Right atrium auricular region (tissue), 2 donors: ENCODE measurements around the gene SVOPL. TPM values are rescaled to one million over a fixed set of nuclear protein-coding genes. Genes with fewer than 3 reads are reported as not detected.
A peak's percentile ranks its signal among the peaks of the same experiment; 100 is the strongest.

Experiments used
- DNase-seq: peaks from one replicate; pipeline ENCODE4 v3.0.0-alpha.2; 2019; ENCODE audit warnings: low spot score
- H3K27ac ChIP-seq, 2 donors: fragments of 200-600 bp; sonication (generic); 1 replicate in 1 of 2; 2 replicates in 1 of 2; pipeline ENCODE4 v1.5.1; 2016 to 2019
- H3K27me3 ChIP-seq, 2 donors: fragments of 200-600 bp; sonication (generic); one replicate each; pipeline versions ENCODE4 v1.5.1 to v1.6.0; 2017 to 2019
- H3K36me3 ChIP-seq: fragments of 200-600 bp; sonication (generic); one replicate; pipeline ENCODE4 v1.5.1; 2016
- H3K4me1 ChIP-seq, 2 donors: fragments of 200-600 bp; sonication (generic); one replicate each; pipeline versions ENCODE4 v1.5.1 to v1.6.0; 2017 to 2019
- H3K4me3 ChIP-seq, 2 donors: fragments of 200-600 bp; sonication (generic); 1 replicate in 1 of 2; 2 replicates in 1 of 2; pipeline ENCODE4 v1.5.1; 2017 to 2019; ENCODE audit warnings: mild to moderate bottlenecking in 1 of 2, moderate library complexity in 1 of 2
- H3K9me3 ChIP-seq, 2 donors: fragments of 200-600 bp; sonication (generic); one replicate each; pipeline ENCODE4 v1.5.1; 2019
- CTCF ChIP-seq, 2 donors: fragments of 200-600 bp; sonication (generic); IDR thresholded peaks; one replicate each; pipeline ENCODE4 v1.5.1; 2019; ENCODE audit warnings: antibody characterized with exemption in 2 of 2
- total RNA-seq, 2 donors: library from RNA; depleted of rRNA; stranded (reverse); fragments of >200 nt; gene quantifications; one replicate each; pipeline ENCODE4 v1.1.0, GENCODE V29; 2016

The SVOPL gene
- total RNA-seq, 2 donors from 2014 or later: not detected

DNA sequence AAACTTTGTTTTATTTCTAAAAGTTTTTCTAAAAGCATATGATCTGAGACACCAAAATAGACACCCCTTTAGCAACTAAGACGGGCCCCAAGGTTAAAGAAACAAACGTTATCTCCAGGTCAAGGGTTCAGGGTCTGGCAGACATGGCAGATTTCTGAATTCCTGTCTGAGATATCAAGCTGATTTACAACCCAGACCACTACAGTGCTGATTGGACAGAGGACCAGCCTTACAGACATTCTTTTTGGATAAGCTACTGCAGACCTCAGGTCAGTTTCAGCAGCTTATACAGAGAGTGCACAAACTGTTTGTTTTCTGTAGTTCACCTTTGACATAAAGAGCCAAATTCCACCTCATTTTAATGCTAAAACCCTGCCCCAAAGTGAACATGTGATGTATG lies 34.8 kb downstream of the SVOPL start:
- no peak overlapping the region for H3K4me3 ChIP-seq
- DNase-seq: no peak
- no peak for TF ChIP-seq CTCF (IDR thresholded peaks at IDR 0.05)
- H3K9me3 ChIP-seq: no peaks in the 10 kb centered on the region
- no peak overlapping the region for H3K27ac ChIP-seq
- H3K27me3 ChIP-seq: no peaks in the 10 kb centered on the region
- H3K4me1 ChIP-seq: no peaks in the 10 kb centered on the region
- H3K36me3 ChIP-seq: no peaks in the 10 kb centered on the region

GRCh38 chr7:138665669-138666140 lies 35.5 kb downstream of the SVOPL start:
- H3K27me3 ChIP-seq: no peaks in the 10 kb centered on the region
- no peak overlapping the region for H3K27ac ChIP-seq
- no peak overlapping the region for H3K4me3 ChIP-seq
- H3K36me3 ChIP-seq: no peaks in the 10 kb centered on the region
- no peaks in the 10 kb centered on the region for H3K4me1 ChIP-seq
- DNase-seq: no peak
- H3K9me3 ChIP-seq: no peaks in the 10 kb centered on the region
- no peak for TF ChIP-seq CTCF (IDR thresholded peaks at IDR 0.05)

- no peaks in the 10 kb centered on the region for H3K36me3 ChIP-seq
- H3K27me3 ChIP-seq: no peaks in the 10 kb centered on the region
- no peaks in the 10 kb centered on the region for H3K9me3 ChIP-seq
- no peak overlapping the region for H3K4me3 ChIP-seq
- no peak for DNase-seq
- no peak overlapping the region for H3K27ac ChIP-seq
- TF ChIP-seq CTCF (IDR thresholded peaks at IDR 0.05): no peak
- H3K4me1 ChIP-seq: no peaks in the 10 kb centered on the region
Measured at GRCh38 chr7:138665249-138665648, 35.9 kb downstream of the SVOPL start.

DNA sequence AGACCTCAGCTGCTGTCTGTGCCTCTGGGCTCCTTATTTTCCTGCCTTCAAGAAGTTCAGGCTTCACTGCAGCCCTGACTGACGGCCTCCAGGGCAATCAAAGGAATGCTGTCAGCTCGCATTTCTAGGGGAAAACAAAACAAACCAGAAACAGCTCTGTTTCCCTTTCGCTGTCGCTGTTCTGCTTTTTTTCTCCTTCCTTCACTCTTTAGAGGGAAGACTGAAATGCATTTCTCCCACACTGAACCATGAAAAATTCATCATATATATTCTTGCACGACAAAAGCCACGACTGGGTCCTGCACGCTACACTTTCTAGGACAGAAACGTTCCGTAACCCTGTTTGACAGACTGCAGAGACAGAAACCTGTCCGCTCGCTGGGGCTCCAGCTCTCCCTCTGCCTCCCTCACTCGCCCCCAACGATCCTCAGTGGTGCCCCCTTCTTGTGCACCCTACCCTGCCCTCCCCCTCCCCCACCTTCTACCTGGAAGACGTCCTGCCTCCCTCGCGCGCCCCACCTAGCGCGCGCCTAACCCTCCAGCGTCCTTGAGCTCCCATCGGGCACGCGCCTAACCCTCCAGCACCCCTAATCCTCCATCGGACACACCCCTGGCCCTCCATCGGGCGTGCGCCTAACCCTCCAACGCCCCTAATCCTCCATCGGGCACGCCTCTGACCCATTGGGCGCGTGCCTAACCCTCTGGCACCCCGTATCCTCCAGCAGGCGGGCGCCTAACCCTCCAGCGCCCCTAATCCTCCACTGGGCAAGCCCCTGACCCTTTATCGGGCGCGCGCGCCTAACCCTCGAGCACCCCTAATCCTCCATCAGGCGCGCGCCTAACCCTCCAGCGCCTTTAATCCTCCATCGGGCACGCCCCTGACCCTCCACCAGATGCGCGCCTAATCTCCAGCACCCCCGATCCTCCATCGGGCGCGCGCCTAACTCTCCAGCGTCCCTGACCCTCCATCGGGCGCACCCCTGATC lies 37.1 kb downstream of the SVOPL start:
- H3K36me3 ChIP-seq: no peaks in the 10 kb centered on the region
- H3K4me1 ChIP-seq: no peaks in the 10 kb centered on the region
- no peaks in the 10 kb centered on the region for H3K9me3 ChIP-seq
- TF ChIP-seq CTCF (IDR thresholded peaks at IDR 0.05): no peak
- H3K4me3 ChIP-seq: peak overlapping the region; percentile 6 to 43
- H3K27me3 ChIP-seq: no peaks in the 10 kb centered on the region
- no peak for DNase-seq
- H3K27ac ChIP-seq: no peak overlapping the region

DNA sequence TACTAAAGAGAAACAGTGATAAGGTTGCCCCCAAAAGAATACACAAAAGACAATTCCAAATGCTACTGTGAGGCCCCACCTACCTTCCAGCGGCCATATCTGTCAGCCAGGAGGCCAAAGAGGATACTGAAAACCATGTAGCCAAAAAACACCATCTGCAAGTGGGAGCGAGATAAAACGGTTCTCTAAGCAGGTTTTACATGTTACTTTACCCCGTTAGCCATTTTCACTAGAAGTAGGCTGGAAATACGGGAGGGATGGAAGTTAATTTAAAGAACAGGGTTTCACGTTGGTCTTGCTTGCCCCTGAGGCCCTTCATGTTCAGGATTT lies 38.2 kb downstream of the SVOPL start:
- Histone ChIP-seq H3K9me3 (no peaks in the 10 kb centered on the region), H3K4me1 (no peaks in the 10 kb centered on the region), H3K36me3 (no peaks in the 10 kb centered on the region), H3K4me3 (no peak overlapping the region), H3K27me3 (no peaks in the 10 kb centered on the region), H3K27ac (no peak overlapping the region)
- no peak for DNase-seq
- no peak for TF ChIP-seq CTCF (IDR thresholded peaks at IDR 0.05)
